Measurements from ENCODE around the gene DOCK3. TPM values are rescaled to one million over a fixed set of nuclear protein-coding genes. Genes with fewer than 3 reads are reported as not detected.
A peak's percentile ranks its signal among the peaks of the same experiment; 100 is the strongest.

Gene DOCK3
- total RNA-seq, 1 experiment from 2014 or later, result 0.15 TPM

- TF ChIP-seq EZH2 (IDR thresholded peaks at IDR 0.05; ENCODE audit: low read length, unreplicated experiment), result no peak
- TF ChIP-seq EZH2phosphoT487 (IDR thresholded peaks at IDR 0.05; ENCODE audit: borderline replicate concordance, low read length), result no peak
- TF ChIP-seq, protein P1, sequence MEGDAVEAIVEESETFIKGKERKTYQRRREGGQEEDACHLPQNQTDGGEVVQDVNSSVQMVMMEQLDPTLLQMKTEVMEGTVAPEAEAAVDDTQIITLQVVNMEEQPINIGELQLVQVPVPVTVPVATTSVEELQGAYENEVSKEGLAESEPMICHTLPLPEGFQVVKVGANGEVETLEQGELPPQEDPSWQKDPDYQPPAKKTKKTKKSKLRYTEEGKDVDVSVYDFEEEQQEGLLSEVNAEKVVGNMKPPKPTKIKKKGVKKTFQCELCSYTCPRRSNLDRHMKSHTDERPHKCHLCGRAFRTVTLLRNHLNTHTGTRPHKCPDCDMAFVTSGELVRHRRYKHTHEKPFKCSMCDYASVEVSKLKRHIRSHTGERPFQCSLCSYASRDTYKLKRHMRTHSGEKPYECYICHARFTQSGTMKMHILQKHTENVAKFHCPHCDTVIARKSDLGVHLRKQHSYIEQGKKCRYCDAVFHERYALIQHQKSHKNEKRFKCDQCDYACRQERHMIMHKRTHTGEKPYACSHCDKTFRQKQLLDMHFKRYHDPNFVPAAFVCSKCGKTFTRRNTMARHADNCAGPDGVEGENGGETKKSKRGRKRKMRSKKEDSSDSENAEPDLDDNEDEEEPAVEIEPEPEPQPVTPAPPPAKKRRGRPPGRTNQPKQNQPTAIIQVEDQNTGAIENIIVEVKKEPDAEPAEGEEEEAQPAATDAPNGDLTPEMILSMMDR (conservative IDR thresholded peaks at IDR 0.05; ENCODE audit: low read depth, low read length), result no peak
- Histone ChIP-seq H3K9me3 (ENCODE audit: low read length) (no peaks in the 10 kb centered on the region), H3K27ac (ENCODE audit: low read length) (no peak overlapping the region), H3K4me1 (ENCODE audit: insufficient read depth, low read length) (peaks cover 19% of the 10 kb centered on the region), H3K4me2 (ENCODE audit: low read length) (no peak overlapping the region), H4K20me1 (ENCODE audit: low read length) (no peaks in the 10 kb centered on the region), H3F3A (ENCODE audit: low read length, unreplicated experiment) (no peaks in the 10 kb centered on the region), H3K27me3 (ENCODE audit: low read length) (no peaks in the 10 kb centered on the region), H3K9ac (ENCODE audit: low read length) (no peak overlapping the region), H3K4me3 (ENCODE audit: low read length) (no peak overlapping the region), H2AFZ (ENCODE audit: low read length) (no peak overlapping the region), H3K79me2 (ENCODE audit: low read length) (no peaks in the 10 kb centered on the region), H3K9me2 (replicated peaks; ENCODE audit: low read length) (no peaks in the 10 kb centered on the region), H3K36me3 (ENCODE audit: low read depth, low read length) (no peaks in the 10 kb centered on the region)
- no peak for DNase-seq
- intact Hi-C loops (cut with micrococcal nuclease), result no loop called here
- ATAC-seq, result no peak
- POLR2A ChIA-PET (ENCODE audit: unreplicated experiment), result no interaction called here
- CTCF ChIA-PET, result no interaction called here
- no TSS peak for BruUV-seq (replicated peaks)
Observed at GRCh38 chr3:51337666-51338065, 662.9 kb downstream of the DOCK3 start.

GRCh38 chr3:51338632-51339031, 663.9 kb downstream of the DOCK3 start:
- TF ChIP-seq EZH2phosphoT487 (IDR thresholded peaks at IDR 0.05; ENCODE audit: borderline replicate concordance, low read length) (no peak), EZH2 (IDR thresholded peaks at IDR 0.05; ENCODE audit: low read length, unreplicated experiment) (no peak)
- TF ChIP-seq, protein P1 (conservative IDR thresholded peaks at IDR 0.05; ENCODE audit: low read depth, low read length), result no peak
- Histone ChIP-seq H3K9me3 (ENCODE audit: low read length) (no peaks in the 10 kb centered on the region), H3K27me3 (ENCODE audit: low read length) (no peaks in the 10 kb centered on the region), H3K79me2 (ENCODE audit: low read length) (no peaks in the 10 kb centered on the region), H4K20me1 (ENCODE audit: low read length) (no peaks in the 10 kb centered on the region), H3K27ac (ENCODE audit: low read length) (no peak overlapping the region), H2AFZ (ENCODE audit: low read length) (no peak overlapping the region), H3K9ac (ENCODE audit: low read length) (no peak overlapping the region), H3K36me3 (ENCODE audit: low read depth, low read length) (no peaks in the 10 kb centered on the region), H3F3A (ENCODE audit: low read length, unreplicated experiment) (no peaks in the 10 kb centered on the region), H3K4me1 (ENCODE audit: insufficient read depth, low read length) (peaks cover 19% of the 10 kb centered on the region), H3K4me3 (ENCODE audit: low read length) (no peak overlapping the region), H3K4me2 (ENCODE audit: low read length) (no peak overlapping the region), H3K9me2 (replicated peaks; ENCODE audit: low read length) (no peaks in the 10 kb centered on the region)
- no TSS peak for BruUV-seq (replicated peaks)
- DNase-seq (no peak), ATAC-seq (no peak)
- CTCF ChIA-PET, result interaction anchor here (1.0 kb wide), 1 partner anchor 28 kb away, joined by 3 read pairs; no protein-coding TSS in a partner anchor
- intact Hi-C loops (cut with micrococcal nuclease), result no loop called here
- POLR2A ChIA-PET (ENCODE audit: unreplicated experiment), result no interaction called here

GRCh38 chr3:51340013-51340829, 665.5 kb downstream of the DOCK3 start:
- peak; percentile 93 for ATAC-seq
- POLR2A ChIA-PET (ENCODE audit: unreplicated experiment), result no interaction called here
- Histone ChIP-seq H3K27ac (ENCODE audit: low read length) (peak overlapping the region; percentile 53), H3K4me2 (ENCODE audit: low read length) (peak overlapping the region; percentile 53), H2AFZ (ENCODE audit: low read length) (peak overlapping the region; percentile 64), H3K4me1 (ENCODE audit: insufficient read depth, low read length) (peaks cover 24% of the 10 kb centered on the region), H3K9me3 (ENCODE audit: low read length) (no peaks in the 10 kb centered on the region), H3F3A (ENCODE audit: low read length, unreplicated experiment) (no peaks in the 10 kb centered on the region), H3K79me2 (ENCODE audit: low read length) (no peaks in the 10 kb centered on the region), H3K9ac (ENCODE audit: low read length) (no peak overlapping the region), H3K4me3 (ENCODE audit: low read length) (peak overlapping the region; percentile 7; the same call in 1 of the 2 replicates), H3K9me2 (replicated peaks; ENCODE audit: low read length) (no peaks in the 10 kb centered on the region), H3K36me3 (ENCODE audit: low read depth, low read length) (no peaks in the 10 kb centered on the region), H3K27me3 (ENCODE audit: low read length) (no peaks in the 10 kb centered on the region), H4K20me1 (ENCODE audit: low read length) (no peaks in the 10 kb centered on the region)
- TF ChIP-seq, protein P1 (conservative IDR thresholded peaks at IDR 0.05; ENCODE audit: low read depth, low read length), result no peak
- BruUV-seq (replicated peaks), result TSS peak; percentile 76
- DNase-seq, result peak; percentile 93
- intact Hi-C loops (cut with micrococcal nuclease), result loop anchor here (1.0 kb wide), 1 partner anchor 724 kb away; no protein-coding TSS in a partner anchor
- CTCF ChIA-PET, result interaction anchor here (1.0 to 1.1 kb wide), 2 partner anchors 29 to 32 kb away, joined by 3 to 4 read pairs; no protein-coding TSS in a partner anchor

Data from PC-3 (cell line).